Activated CD8-positive, alpha-beta T cell treated with anti-CD3 and anti-CD28 coated beads for 36 hours (primary cell): ENCODE measurements around the gene C10orf71. TPM values are rescaled to one million over a fixed set of nuclear protein-coding genes. Genes with fewer than 3 reads are reported as not detected.

Experiments
- ATAC-seq: fragments of 200-7000 bp; cut with Tn5 transposase; one replicate; pipeline ENCODE4 v1.10.0; 2021; ENCODE audit warnings: mild to moderate bottlenecking, moderate library complexity
- CTCF ChIA-PET: fragments of 350-600 bp; sonication (Branson Sonifier 250); formaldehyde crosslinking; loops from one replicate; lab custom pipeline; 2021; ENCODE audit warnings: antibody characterized with exemption; lab: Charles Lee
- POLR2A ChIA-PET: fragments of 350-600 bp; sonication (Branson Sonifier 250); formaldehyde crosslinking; loops from one replicate; lab custom pipeline; 2021; ENCODE audit warnings: antibody characterized with exemption; lab: Charles Lee
- DNase-seq: peaks from one replicate; pipeline ENCODE4 v3.0.0-alpha.2; 2020
- H3K27ac Mint-ChIP-seq: one replicate; pipeline ENCODE4 v1.8.0; 2021; ENCODE audit warnings: mild to moderate bottlenecking, mixed read lengths
- H3K27me3 Mint-ChIP-seq: one replicate; pipeline ENCODE4 v1.8.0; 2021; ENCODE audit warnings: mixed read lengths
- H3K36me3 Mint-ChIP-seq: one replicate; pipeline ENCODE4 v1.8.0; 2021; ENCODE audit warnings: low read depth, mixed read lengths
- H3K4me1 Mint-ChIP-seq: one replicate; pipeline ENCODE4 v1.8.0; 2021; ENCODE audit warnings: low read depth, mixed read lengths
- H3K4me3 Mint-ChIP-seq: one replicate; pipeline ENCODE4 v1.8.0; 2021; ENCODE audit warnings: mild to moderate bottlenecking, moderate library complexity, mixed read lengths
- H3K9me3 Mint-ChIP-seq: one replicate; pipeline ENCODE4 v1.8.0; 2021; ENCODE audit warnings: mixed read lengths
- CTCF ChIP-seq: fragments of 200-600 bp; IDR thresholded peaks from one replicate; pipeline ENCODE4 v1.8.0; 2022; ENCODE audit warnings: antibody characterized with exemption, mild to moderate bottlenecking
- intact Hi-C: fragments of 100-400 bp; cut with micrococcal nuclease; formaldehyde crosslinking; loops from one replicate; pipeline ENCODE4 v1.10.0; 2022
- total RNA-seq, 2 experiments: library from RNA; stranded (reverse); gene quantifications; one replicate each; pipeline ENCODE4 v1.2.3, GENCODE V29; 2021

C10orf71 gene
- total RNA-seq, 2 experiments from 2014 or later = not detected

DNA sequence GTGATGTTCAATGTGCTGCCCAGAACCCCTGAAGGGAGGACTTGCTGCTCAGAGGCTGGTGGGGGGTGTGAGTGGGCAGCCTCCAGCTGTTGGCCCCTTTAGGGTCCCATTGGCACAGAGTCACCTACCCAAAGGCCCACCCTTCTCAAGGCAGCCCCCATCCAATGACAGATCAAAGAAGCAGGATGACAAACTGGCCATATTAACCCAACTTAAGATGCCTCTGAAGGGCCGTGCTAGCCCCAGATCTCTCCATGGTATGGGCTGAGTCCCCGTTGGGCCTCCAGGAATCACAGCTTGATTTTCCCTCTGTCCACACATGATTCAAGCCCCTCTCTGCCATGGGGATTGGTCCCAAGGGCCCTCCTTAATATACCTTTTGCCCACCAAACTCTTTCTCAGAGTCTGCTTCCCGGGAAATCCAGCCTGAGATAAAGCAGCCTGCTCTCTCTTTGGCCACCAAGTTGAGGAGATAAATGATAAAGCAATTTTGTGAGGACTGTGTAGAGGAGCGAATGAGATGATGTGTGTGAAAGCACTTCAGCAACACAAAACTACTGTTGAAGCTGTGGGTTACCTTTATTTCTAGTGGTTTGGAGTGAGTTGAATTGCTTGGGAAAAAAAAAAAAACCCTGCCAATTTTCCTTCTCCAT is 38.2 kb upstream of the C10orf71 start:
- intact Hi-C loops = no loop called here
- TF ChIP-seq CTCF = no peak
- no peaks in the 10 kb centered on the region for H3K27me3 Mint-ChIP-seq
- DNase-seq (no peak), ATAC-seq (no peak)
- no peak overlapping the region for H3K4me3 Mint-ChIP-seq
- H3K4me1 Mint-ChIP-seq = no peaks in the 10 kb centered on the region
- H3K9me3 Mint-ChIP-seq = peaks cover 10% of the 10 kb centered on the region
- CTCF ChIA-PET = no interaction called here
- H3K27ac Mint-ChIP-seq = no peak overlapping the region
- H3K36me3 Mint-ChIP-seq = no peaks in the 10 kb centered on the region
- POLR2A ChIA-PET = no interaction called here

- ChIA-PET CTCF (no interaction called here), POLR2A (no interaction called here)
- intact Hi-C loops = no loop called here
- no peaks in the 10 kb centered on the region for H3K4me1 Mint-ChIP-seq
- ATAC-seq (no peak), DNase-seq (no peak)
- H3K36me3 Mint-ChIP-seq = no peaks in the 10 kb centered on the region
- no peak overlapping the region for H3K4me3 Mint-ChIP-seq
- no peaks in the 10 kb centered on the region for H3K27me3 Mint-ChIP-seq
- peaks cover 20% of the 10 kb centered on the region for H3K9me3 Mint-ChIP-seq
- H3K27ac Mint-ChIP-seq = no peak overlapping the region
- TF ChIP-seq CTCF = no peak
Measured at GRCh38 chr10:49263591-49263990, 35.4 kb upstream of the C10orf71 start.

DNA sequence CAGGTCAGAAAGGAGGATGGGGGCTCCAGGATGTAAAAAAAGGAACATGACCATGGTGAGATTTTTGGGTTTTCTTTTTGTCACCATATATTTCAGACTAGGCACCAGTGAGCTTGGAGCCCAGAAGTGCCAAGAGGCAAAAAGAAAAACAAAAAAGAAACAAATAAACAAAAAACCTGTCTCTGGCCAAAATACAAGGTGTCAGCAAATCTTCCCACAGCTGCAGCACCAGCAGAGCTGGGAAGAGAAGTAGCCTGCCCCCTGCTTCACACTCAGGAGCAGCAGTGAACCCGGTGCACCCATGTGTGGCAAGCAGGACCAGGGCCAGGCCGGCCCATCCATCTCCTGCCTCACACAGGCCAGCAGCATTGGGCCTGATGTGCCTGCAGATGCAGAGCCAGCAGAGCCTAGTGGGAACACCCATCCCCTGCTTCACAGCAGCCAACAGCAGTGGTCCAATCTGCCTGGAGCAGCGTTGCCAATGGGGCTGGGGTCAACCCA is 34.7 kb upstream of the C10orf71 start:
- no peak overlapping the region for H3K27ac Mint-ChIP-seq
- DNase-seq (no peak), ATAC-seq (no peak)
- POLR2A ChIA-PET = no interaction called here
- H3K36me3 Mint-ChIP-seq = no peaks in the 10 kb centered on the region
- peaks cover 20% of the 10 kb centered on the region for H3K9me3 Mint-ChIP-seq
- H3K4me1 Mint-ChIP-seq = no peaks in the 10 kb centered on the region
- H3K27me3 Mint-ChIP-seq = no peaks in the 10 kb centered on the region
- CTCF ChIA-PET = no interaction called here
- TF ChIP-seq CTCF = no peak
- intact Hi-C loops = no loop called here
- no peak overlapping the region for H3K4me3 Mint-ChIP-seq

- intact Hi-C loops = no loop called here
- CTCF ChIA-PET = no interaction called here
- H3K4me3 Mint-ChIP-seq = no peak overlapping the region
- peaks cover 20% of the 10 kb centered on the region for H3K9me3 Mint-ChIP-seq
- H3K36me3 Mint-ChIP-seq = no peaks in the 10 kb centered on the region
- no peaks in the 10 kb centered on the region for H3K27me3 Mint-ChIP-seq
- ATAC-seq = no peak
- no peaks in the 10 kb centered on the region for H3K4me1 Mint-ChIP-seq
- TF ChIP-seq CTCF = no peak
- no peak overlapping the region for H3K27ac Mint-ChIP-seq
- POLR2A ChIA-PET = no interaction called here
- DNase-seq = no peak
Measured at GRCh38 chr10:49265885-49266284, 33.1 kb upstream of the C10orf71 start.

GRCh38 chr10:49268185-49268584 is 30.8 kb upstream of the C10orf71 start:
- intact Hi-C loops = no loop called here
- peaks cover 11% of the 10 kb centered on the region for H3K4me1 Mint-ChIP-seq
- peaks cover 20% of the 10 kb centered on the region for H3K9me3 Mint-ChIP-seq
- H3K36me3 Mint-ChIP-seq = no peaks in the 10 kb centered on the region
- no peaks in the 10 kb centered on the region for H3K27me3 Mint-ChIP-seq
- ATAC-seq (no peak), DNase-seq (no peak)
- H3K27ac Mint-ChIP-seq = no peak overlapping the region
- POLR2A ChIA-PET = interaction anchor here (1.0 kb wide), 1 partner anchor 54 kb away, joined by 3 read pairs; no protein-coding TSS in a partner anchor
- no peak for TF ChIP-seq CTCF
- CTCF ChIA-PET = no interaction called here
- H3K4me3 Mint-ChIP-seq = no peak overlapping the region
